HG03175 (cell line): ENCODE data around the gene NOP53.
"Not testable (repeated sequence)": the region's sequence is repeated elsewhere in the genome, so short reads cannot be mapped to it uniquely, and the experiment has no call there.

ENCODE experiments used
- ATAC-seq: cut with Tn5 transposase; IDR thresholded peaks from one replicate; pipeline ENCODE4 v1.9.1; 2021; ENCODE audit warnings: mild to moderate bottlenecking, moderate library complexity; ENCODE audit not compliant: unreplicated experiment

Gene NOP53

DNA sequence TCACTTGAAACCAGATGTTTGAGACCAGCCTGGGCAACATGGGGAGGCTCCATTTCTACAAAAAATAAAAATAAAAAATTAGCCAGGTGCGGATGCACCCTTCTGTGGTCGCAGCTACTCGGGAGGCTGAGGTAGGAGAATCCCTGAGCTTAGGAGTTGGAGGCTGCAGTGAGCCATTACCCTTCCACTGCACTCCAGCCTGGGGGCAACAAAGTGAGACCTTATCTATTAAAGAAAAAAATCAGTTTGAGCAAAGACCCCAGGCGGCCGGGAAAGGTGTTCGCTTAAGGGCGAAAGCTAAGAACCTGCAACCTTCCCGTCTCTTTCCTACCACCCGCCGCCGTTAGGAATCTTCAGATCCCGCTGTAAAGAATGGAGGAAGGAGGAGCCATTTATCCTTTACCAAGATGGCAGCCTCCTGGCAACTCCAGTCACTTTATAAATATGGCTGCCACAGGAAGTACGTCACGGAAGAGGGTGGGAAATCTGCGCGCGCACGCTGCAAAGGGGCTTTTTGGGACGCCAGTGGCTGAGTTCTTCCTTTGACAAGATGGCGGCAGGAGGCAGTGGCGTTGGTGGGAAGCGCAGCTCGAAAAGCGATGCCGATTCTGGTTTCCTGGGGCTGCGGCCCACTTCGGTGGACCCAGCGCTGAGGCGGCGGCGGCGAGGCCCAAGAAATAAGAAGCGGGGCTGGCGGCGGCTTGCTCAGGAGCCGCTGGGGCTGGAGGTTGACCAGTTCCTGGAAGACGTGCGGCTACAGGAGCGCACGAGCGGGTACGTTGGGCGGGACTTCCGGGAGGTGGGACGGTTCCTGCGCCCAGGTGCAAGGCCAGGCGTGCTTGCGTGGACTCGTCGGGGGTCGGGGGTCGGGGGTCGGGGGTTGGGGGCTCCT is at the start of gene NOP53:
TSS of gene NOP53 (plus strand) at position 537 of the 892 bp plus-strand sequence. CDS start at position 551, 14 bp downstream.
- peak; percentile 74 for ATAC-seq

DNA sequence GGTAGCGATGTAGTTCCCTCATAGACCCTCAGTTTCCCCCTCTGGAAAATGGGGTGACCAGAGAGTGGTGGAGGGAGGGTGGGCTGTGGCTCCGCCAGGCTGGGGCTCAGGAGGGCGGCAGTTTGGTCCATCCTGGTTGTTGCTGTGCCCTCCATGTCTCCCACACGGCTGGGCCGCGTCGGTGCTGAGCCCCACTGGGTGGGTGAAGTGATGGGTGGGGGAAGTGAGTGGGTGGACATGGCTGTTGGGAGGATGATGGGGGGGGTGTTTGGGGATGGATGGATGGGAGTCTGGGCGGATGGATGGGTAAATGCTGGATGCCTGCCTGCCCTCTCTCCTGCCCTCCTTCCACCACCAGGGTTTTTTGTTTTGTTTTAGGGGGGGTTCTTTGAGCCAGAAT is 48.7 kb upstream of the NOP53 start:
- ATAC-seq = no peak

DNA sequence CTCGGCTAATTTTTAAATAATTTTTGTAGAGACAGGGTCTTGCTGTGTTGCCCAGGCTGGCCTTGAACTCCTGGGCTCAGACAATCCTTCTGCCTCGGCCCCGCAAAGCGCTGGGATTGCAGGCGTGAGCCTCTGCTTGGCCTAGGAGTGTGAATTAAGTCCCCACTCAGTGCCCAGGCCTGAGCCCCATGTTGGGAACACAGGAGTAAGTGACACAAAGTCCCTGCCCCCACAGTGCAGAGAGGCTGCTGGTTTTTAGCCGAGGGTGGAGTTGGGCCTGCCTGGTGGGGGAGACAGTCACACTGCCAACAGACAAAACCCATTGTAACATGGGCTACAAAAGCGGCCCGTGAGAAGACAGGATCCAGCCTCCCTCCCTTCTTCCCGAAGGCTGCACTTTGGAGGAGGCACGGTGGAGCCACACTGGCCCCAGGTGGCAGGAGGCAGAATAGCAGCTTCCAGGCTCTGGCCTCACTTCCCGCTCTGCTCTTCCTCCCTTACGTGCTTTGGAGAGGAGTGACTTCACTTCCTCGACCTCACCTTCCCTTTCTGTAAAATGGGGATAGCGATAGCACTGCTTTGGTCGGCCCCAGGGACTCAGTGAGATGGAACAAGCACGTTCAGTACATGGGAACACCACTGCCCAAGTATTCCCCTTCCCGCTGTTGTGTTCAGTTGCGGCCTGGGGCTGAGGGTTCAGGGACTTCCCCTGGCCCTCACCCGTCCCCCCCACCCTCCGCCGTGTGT is 47.3 kb upstream of the NOP53 start:
- ATAC-seq = no peak

DNA sequence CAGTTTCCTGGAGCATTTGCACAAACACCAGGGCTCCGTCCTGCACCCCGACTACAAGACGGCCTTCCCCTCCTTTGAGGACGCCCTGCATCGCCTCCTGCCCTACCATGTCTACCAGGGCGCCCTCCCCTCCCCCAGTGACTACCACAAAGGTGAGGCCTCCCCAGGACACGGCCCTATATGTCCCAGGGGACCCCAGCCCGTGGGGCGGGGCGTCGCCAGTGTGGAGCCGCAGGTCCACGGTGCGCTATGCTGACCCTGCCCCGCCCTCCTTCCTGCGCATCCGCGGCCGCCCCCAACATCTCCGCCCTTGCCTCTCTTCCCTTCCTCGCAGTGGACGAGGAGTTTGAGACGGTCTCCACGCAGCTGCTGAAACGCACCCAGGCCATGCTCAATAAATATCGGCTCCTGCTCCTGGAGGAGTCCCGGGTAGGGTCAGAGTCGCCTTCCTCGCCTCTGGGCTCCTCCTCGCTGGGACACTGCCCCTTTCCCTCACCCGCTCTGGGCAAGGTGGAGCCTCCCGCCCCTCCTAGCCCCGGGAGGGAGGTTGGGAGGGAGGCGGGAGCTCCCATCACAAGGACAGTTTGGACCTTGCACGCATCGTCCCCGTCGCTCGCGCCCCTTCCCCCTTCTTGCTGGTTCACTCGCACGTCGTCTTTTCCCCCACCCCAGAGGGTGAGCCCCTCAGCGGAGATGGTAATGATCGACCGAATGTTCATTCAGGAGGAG is 46.6 kb upstream of the NOP53 start:
- ATAC-seq = no peak

DNA sequence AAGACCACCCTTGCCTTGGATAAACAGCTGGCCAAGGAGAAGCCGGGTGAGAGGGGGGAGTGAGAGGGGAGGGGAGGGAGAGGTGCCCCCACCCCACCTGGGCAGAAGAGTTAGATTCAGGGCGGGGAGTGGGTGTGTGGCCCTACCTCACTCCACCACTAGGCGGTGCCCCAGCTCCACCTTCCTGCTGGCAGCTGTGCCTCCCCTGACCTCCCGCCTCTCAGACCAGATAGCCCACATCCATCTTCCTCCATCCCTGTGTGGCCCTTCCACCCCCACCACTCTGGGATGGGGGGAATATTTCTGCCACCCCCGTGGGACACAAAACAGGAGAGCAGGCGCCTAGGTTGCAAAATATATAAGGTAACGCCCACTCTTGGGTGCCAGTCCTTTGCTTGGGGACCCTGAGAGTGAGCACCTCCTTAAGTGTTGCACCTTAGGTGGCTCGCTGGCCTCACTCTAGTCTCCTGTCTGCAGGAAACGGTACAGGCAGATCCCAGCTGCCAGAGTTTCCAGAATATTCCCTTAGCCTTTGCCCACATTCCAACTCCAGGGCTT is 45.9 kb upstream of the NOP53 start:
- no peak for ATAC-seq

DNA sequence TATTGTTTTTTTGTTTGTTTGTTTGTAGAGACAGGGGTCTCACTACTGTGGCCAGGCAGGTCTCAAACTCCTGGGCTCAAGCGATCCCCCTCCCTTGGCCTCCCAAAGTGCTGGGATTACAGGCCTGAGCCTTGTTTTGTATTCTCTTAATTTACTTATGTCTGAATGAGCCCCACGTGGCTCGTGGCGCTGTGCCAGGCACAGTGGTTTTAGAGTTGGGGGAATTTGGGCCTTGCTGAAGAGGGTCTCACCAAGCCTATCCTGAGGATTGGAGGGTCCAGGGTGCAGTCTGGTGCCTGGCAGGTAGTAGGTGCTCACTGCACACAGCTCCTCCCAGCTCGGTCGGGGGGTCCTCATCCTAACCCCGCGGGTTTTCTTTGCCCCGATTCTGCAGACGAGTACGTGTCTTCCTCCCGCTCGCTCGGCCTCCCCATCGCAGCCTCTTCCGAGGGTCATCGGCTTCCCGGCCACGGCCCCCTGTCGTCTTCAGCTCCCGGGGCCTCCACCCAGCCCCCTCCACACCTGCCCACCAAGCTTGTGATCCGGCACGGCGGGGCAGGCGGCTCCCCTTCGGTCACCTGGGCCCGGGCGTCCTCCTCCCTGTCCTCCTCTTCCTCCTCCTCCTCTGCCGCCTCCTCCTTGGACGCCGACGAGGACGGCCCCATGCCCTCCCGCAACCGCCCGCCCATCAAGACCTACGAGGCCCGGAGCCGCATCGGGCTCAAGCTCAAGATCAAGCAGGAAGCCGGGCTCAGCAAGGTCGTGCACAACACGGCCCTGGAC is 44.2 kb upstream of the NOP53 start:
- ATAC-seq = no peak

DNA sequence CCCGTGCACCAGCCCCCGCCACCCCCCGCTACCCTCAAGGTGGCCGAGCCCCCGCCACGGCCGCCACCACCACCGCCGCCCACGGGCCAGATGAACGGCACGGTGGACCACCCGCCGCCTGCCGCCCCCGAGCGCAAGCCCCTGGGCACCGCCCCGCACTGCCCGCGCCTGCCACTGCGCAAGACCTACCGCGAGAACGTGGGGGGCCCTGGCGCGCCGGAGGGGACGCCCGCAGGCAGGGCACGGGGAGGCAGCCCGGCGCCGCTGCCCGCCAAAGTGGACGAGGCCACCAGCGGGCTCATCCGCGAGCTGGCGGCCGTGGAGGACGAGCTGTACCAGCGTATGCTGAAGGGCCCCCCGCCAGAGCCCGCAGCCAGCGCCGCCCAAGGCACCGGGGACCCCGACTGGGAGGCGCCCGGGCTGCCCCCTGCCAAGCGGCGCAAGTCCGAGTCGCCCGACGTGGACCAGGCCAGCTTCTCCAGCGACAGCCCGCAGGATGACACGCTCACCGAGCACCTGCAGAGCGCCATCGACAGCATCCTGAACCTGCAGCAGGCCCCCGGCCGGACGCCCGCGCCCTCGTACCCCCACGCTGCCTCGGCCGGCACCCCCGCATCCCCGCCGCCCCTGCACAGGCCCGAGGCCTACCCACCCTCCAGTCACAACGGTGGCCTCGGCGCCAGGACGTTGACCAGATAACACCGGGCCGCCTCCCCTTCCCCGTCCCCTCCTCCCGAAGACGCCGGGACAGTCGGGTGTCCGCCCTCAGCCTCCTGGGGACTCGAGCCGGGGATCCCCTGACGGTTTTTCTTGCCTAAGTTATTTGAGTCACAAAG is 43.4 kb upstream of the NOP53 start:
- no peak for ATAC-seq

DNA sequence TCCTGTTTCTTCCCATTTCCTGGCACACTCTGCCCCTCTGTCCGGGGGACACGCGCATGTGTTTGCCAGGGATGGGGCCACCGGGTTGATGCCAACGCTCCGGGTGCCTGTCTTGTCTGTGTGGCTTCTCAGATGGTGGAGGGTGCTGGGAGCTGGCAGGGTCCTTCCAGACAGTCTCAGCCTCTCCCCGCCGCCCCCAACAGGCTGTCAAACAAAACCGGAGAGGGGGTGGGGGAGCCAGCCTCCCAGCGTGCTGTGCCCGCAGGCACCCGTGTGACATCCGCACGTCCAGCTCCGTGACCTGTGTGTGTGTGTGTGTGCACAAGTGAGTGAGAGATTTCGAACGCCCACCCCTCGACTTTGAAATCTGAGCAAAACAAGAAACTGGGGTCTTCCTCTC is 42.7 kb upstream of the NOP53 start:
- no peak for ATAC-seq

DNA sequence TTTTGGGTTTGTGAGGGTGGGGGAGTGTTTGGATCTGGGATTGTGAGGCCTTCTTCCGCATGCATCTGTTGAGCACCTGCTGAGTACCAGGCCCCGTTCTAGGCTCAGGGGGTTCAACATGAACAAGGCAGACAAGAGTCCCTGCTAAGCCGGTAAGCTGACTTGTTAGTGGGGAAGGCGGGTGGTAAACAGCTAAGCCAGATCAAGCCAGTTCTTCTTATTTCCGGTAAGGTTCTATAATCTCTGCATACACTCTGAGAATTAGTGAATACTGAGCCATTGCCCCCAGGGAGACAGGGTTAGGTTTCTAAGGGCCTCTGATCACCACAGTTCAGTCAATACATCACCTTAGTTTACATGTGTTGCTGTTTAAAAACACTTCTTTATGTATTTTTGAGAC is 42.0 kb upstream of the NOP53 start:
- ATAC-seq = no peak

DNA sequence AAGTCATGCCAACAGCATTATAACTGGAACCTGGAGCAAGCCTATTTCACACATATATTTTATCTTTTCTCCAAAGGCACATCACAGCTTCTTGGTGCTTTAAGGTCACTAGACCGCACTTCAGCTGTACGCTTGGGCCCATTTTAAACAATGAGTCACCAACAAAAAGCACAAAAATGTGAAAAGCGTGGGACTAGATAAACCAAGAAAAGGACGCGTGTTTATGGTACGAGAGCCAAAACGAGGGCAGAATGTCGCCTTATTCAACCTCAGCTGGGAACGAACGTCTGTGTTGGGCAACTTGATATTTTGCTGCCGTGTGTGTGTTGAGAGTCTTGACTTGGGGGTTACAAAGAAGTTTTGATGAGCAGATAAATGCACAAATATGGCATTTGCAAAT is 41.3 kb upstream of the NOP53 start:
- no peak for ATAC-seq

DNA sequence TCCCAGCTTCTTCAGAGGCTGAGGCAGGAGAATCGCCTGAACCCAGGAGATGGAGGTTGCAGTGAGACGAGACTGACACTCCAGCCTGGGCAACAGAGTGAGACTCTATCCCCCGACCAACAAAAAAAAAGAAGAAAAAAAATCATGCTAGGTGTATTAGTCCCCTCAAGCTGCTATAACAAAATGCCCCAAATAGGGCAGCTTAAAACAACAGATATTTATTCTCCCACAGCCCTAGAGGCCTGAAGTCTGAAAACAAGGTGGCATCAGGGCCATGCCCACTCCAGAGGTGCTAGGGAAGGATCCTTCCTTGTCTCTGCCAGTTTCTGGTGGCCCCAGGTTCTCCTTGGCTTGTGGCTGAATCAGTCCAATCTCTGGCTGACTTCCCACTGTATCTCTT is 40.7 kb upstream of the NOP53 start:
- no peak for ATAC-seq

DNA sequence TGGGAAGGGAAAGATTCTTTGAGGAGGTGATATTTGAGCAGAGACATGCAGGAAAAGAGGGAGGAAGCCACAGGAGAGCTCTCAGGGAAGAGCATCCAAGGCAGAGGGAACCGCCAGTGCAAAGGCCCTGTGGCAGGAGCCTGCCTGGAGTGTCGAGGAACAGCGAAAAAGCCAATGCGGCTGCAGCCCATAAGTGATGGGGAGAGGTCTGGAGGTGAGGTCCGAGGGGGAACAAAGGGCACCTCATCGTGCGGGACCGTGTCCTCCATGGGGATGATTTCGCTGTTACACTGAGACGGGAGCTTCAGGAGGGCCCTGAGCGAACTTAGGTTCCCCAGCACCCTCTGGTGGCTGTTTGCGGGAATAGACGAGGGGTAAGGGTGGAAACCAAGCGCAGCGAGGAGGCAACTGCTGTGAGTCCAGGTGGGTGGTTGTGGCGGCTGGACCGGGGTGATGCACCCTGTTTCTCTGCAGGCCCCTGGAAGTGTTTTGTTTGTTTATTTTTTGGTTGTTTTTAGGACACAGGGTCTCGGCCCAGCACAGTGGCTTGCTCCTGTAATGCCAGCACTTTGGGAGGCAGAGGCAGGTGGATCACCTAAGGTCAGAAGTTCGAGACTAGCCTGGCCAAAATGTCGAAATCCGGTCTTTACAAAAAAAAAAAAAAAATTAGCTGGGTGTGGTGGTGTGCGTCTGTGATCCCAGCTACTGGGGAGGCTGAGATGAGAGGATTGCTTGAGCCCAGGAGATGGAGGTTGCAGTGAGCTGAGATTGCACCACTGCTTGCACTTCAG is 38.0 kb upstream of the NOP53 start:
- no peak for ATAC-seq

DNA sequence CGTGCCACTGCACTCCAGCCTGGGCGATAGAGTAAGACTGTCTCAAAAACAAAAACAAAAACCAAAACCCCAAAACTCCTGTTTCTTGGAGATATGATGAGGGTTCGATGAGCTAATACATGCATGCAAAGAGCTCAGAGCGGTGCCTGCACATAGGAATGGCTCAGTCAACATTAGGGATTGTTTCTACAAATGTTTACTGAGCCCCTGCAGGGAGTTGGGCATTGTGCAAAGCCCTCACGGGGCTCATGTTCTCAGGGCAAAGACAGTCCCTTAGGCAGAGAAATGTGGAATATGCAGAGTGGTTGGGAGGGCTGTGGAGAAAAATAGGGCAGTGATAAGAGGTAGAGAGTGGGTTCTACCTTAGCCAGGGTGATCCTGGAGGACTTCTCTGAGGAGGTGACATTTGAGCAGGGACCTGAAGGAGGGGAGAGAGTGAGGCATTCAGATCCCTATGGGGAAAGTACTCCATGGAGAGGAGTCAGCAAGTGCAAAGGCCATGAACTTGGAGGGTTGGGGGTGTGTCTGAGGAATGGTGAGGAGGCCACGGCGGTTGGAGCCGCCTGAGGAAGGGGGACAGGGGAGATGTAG is 33.6 kb upstream of the NOP53 start:
- ATAC-seq = no peak

DNA sequence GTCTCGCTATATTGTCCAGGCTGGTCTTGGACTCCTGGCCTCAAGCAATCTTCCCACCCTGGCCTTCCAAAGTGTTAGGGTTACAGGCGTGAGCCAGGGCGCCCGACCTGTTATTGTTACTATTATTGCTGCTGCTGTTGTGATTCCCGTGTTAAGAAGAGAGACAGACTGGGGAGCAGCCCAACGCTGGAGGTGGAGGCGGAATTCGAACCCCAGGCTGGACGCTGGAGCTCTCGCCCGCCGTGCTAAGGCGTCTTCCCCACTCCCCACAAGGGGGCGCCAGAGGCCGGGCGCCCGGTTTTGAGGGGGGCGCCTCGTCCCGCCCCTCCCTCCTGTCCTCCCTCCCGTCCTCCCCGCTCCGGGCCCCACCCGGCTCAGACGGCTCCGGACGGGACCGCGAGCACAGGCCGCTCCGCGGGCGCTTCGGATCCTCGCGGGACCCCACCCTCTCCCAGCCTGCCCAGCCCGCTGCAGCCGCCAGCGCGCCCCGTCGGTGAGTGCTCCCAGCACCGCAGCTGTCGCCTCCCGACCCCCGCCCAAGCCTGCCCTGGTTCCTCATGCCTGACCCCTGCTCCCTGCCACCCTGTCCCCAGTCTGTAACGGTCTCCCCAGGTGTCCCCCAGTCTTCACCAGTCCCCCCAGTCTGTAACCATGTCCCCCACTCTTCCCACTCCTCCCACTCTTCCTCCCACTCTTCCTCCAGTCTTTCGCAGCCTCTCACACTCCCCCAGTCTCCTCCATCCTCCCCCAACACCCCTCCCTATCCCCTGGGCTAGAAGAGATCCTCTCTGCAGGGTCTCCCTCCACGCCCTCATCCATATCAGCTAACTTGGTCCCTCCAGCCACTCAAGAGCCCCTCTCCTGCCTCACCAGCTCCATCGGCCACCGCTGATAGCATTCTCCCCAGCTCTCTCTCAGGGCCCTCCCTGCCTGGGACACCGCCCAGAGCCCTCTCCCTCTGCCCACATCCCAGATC is 32.0 kb upstream of the NOP53 start, which contains the start of gene EHD2:
TSS of gene EHD2 (plus strand) at position 377 of the 976 bp plus-strand sequence. CDS start 3,191 bp downstream, outside the sequence.
- ATAC-seq = no peak

DNA sequence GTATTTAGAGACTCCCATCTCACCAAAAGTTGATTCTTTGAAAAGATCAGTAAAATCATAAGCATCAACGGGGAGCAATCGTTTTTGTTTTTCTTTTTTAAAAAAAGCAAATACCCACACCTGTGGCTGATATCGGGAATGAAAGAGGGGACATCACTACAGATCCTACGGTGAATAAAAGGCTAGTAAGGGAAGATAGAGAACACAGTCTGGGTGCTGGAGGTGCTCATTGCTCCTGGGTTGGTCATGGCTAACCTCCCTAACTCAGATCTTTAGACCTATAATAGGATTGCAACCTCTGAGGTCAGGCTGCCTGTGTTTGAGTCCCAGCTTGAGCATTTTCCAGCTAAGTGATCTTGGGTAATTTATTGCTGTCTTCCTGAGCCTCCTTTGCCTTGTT is 31.0 kb upstream of the NOP53 start:
- no peak for ATAC-seq

DNA sequence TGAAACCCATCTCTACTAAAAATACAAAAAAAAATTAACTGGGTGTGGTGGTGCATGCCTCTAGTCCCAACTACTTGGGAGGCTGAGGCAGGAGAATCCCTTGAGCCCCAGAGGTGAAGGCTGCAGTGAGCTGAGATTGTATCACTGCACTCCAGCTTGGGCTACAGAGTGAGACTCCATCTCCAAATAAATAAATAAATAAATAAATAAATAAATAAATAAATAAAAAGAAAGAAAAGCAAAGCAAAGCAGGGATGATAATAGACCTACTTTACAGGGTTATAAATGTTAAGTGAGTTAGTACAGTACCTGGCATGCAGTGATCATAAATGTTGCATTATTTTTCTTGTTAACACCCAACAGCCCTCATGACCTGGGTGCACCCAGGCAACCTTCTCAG is 30.5 kb upstream of the NOP53 start:
- ATAC-seq = not testable (repeated sequence)
